K562 (cell line): ENCODE results near the gene TRAF3IP3. TPM values are rescaled to one million over a fixed set of nuclear protein-coding genes. Genes with fewer than 3 reads are reported as not detected.

Source experiments
- ATF7 ChIP-seq: fragments of 450-650 bp; IDR thresholded peaks from 2 replicates; pipeline ENCODE4 v1.7.1; 2014; ENCODE audit warnings: mild to moderate bottlenecking, moderate library complexity
- BRD4 ChIP-seq: fragments of 200-600 bp; sonication (generic); IDR thresholded peaks from 2 replicates; pipeline ENCODE4 v1.6.1; 2017; ENCODE audit warnings: inconsistent platforms
- CXXC5 ChIP-seq: fragments of 250-450 bp; sonication (Bioruptor Pico); IDR thresholded peaks from 2 replicates; pipeline ENCODE4 v1.8.0; 2022; ENCODE audit warnings: inconsistent platforms, mild to moderate bottlenecking, moderate library complexity
- KAT8 ChIP-seq: fragments of 450-650 bp; IDR thresholded peaks from 2 replicates; pipeline ENCODE4 v1.6.1; 2016; ENCODE audit warnings: low read depth, mild to moderate bottlenecking
- NFRKB ChIP-seq: fragments of 450-650 bp; IDR thresholded peaks from 2 replicates; pipeline ENCODE4 v1.6.1; 2016; ENCODE audit warnings: low read depth
- NUFIP1 ChIP-seq: fragments of 450-650 bp; IDR thresholded peaks from 2 replicates; pipeline ENCODE4 v1.6.1; 2018; ENCODE audit not compliant: partially characterized antibody
- ZBTB7A ChIP-seq: IDR thresholded peaks from 2 replicates; pipeline ENCODE4 v1.6.1; 2011; ENCODE audit warnings: low read depth, mild to moderate bottlenecking, low read length, moderate library complexity, borderline replicate concordance; ENCODE audit not compliant: control insufficient read depth
- ZFPM2 ChIP-seq: fragments of 250-450 bp; sonication (Bioruptor Pico); IDR thresholded peaks from 2 replicates; pipeline ENCODE4 v1.5.1; 2022; ENCODE audit warnings: mild to moderate bottlenecking
- polyA plus RNA-seq, 8 experiments: library from polyadenylated mRNA; depleted of rRNA in 4 of 8; stranded (reverse) in 5 of 8; unstranded in 3 of 8; fragments of >200 nt; fragmentation: Nextera tagmentation in 2 of 8; fragmentation: Illumina TruSeq in 1 of 8; extraction: Ambion mirVana in 2 of 8; extraction: Trizol in 1 of 8; gene quantifications; 2 replicates each; pipeline versions ENCODE4 v1.2.1 to v1.2.3, GENCODE V29; 2011 to 2014; ENCODE audit warnings: inconsistent platforms in 1 of 8, missing spikeins in 1 of 8
- total RNA-seq, 7 experiments: library from RNA; depleted of rRNA in 6 of 7; stranded (reverse); fragments of >200 nt in 6 of 7; fragmentation: Illumina TruSeq in 2 of 7; extraction: Trizol in 2 of 7; gene quantifications; 2 replicates each; pipeline versions ENCODE4 v1.2.1 to v1.2.3, GENCODE V29; 2011 to 2021; ENCODE audit warnings: low replicate concordance in 1 of 7
- TF ChIP-seq, protein P1 (sequence below), 2 experiments: fragments of 450-650 bp in 1 of 2; sonication (generic) in 1 of 2; formaldehyde crosslinking in 1 of 2; IDR thresholded peaks; 2 replicates each; pipeline versions ENCODE4 v1.7.1 to v1.9.0; 2016 to 2022; ENCODE audit warnings: inconsistent platforms in 1 of 2, mild to moderate bottlenecking in 1 of 2, missing genetic modification reagents in 1 of 2
- TF ChIP-seq, protein P2 (sequence below): sonication (generic); formaldehyde crosslinking; IDR thresholded peaks from 2 replicates; pipeline ENCODE4 v1.8.1; 2023; ENCODE audit warnings: mild to moderate bottlenecking, missing genetic modification reagents
- TF ChIP-seq, protein P3 (sequence below): fragments of 200-800 bp; sonication (Bioruptor generic); IDR thresholded peaks from 2 replicates; pipeline ENCODE4 v1.6.1; 2017; ENCODE audit warnings: missing genetic modification characterization, missing compliant biosample characterization

Gene TRAF3IP3
- total and polyA plus RNA-seq, 9 of the 15 experiments (the other 6 are each of a cell fraction or from before 2014, with no cell fraction given), result 0.06 to 1.1 (median 0.31) TPM

DNA sequence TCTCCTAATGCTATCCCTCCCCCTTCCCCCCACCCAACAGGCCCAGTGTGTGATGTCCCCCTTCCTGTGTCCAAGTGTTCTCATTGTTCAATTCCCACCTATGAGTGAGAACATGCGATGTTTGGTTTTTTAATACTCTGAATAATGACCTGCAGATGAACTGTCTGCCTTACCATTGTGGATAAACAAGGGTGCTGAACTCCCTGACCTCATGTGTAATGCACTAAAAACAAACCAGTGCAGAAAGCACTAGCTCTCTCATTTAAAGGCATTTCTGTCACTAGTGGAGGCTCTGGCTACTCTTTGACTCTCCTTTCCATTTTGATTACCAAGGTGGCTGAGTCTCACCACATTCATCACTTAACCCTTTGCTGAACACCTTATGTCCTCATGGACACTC lies 23.1 kb upstream of the TRAF3IP3 start (continued):
- TF ChIP-seq, protein P1, sequence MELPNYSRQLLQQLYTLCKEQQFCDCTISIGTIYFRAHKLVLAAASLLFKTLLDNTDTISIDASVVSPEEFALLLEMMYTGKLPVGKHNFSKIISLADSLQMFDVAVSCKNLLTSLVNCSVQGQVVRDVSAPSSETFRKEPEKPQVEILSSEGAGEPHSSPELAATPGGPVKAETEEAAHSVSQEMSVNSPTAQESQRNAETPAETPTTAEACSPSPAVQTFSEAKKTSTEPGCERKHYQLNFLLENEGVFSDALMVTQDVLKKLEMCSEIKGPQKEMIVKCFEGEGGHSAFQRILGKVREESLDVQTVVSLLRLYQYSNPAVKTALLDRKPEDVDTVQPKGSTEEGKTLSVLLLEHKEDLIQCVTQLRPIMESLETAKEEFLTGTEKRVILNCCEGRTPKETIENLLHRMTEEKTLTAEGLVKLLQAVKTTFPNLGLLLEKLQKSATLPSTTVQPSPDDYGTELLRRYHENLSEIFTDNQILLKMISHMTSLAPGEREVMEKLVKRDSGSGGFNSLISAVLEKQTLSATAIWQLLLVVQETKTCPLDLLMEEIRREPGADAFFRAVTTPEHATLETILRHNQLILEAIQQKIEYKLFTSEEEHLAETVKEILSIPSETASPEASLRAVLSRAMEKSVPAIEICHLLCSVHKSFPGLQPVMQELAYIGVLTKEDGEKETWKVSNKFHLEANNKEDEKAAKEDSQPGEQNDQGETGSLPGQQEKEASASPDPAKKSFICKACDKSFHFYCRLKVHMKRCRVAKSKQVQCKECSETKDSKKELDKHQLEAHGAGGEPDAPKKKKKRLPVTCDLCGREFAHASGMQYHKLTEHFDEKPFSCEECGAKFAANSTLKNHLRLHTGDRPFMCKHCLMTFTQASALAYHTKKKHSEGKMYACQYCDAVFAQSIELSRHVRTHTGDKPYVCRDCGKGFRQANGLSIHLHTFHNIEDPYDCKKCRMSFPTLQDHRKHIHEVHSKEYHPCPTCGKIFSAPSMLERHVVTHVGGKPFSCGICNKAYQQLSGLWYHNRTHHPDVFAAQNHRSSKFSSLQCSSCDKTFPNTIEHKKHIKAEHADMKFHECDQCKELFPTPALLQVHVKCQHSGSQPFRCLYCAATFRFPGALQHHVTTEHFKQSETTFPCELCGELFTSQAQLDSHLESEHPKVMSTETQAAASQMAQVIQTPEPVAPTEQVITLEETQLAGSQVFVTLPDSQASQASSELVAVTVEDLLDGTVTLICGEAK (IDR thresholded peaks at IDR 0.05), result no peak
- TF ChIP-seq, protein P1 (CRISPR knock-in tag; IDR thresholded peaks at IDR 0.05), result no peak
- no peak for TF ChIP-seq ZFPM2 (CRISPR knock-in tag)
- no peak for TF ChIP-seq CXXC5 (CRISPR knock-in tag)
- TF ChIP-seq, protein P2, sequence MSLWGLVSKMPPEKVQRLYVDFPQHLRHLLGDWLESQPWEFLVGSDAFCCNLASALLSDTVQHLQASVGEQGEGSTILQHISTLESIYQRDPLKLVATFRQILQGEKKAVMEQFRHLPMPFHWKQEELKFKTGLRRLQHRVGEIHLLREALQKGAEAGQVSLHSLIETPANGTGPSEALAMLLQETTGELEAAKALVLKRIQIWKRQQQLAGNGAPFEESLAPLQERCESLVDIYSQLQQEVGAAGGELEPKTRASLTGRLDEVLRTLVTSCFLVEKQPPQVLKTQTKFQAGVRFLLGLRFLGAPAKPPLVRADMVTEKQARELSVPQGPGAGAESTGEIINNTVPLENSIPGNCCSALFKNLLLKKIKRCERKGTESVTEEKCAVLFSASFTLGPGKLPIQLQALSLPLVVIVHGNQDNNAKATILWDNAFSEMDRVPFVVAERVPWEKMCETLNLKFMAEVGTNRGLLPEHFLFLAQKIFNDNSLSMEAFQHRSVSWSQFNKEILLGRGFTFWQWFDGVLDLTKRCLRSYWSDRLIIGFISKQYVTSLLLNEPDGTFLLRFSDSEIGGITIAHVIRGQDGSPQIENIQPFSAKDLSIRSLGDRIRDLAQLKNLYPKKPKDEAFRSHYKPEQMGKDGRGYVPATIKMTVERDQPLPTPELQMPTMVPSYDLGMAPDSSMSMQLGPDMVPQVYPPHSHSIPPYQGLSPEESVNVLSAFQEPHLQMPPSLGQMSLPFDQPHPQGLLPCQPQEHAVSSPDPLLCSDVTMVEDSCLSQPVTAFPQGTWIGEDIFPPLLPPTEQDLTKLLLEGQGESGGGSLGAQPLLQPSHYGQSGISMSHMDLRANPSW (CRISPR knock-in tag), result no peak
- no peak for TF ChIP-seq ZBTB7A
- TF ChIP-seq KAT8, result no peak
- TF ChIP-seq, protein P3, sequence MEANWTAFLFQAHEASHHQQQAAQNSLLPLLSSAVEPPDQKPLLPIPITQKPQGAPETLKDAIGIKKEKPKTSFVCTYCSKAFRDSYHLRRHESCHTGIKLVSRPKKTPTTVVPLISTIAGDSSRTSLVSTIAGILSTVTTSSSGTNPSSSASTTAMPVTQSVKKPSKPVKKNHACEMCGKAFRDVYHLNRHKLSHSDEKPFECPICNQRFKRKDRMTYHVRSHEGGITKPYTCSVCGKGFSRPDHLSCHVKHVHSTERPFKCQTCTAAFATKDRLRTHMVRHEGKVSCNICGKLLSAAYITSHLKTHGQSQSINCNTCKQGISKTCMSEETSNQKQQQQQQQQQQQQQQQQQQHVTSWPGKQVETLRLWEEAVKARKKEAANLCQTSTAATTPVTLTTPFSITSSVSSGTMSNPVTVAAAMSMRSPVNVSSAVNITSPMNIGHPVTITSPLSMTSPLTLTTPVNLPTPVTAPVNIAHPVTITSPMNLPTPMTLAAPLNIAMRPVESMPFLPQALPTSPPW (CRISPR knock-in tag), result no peak
- no peak for TF ChIP-seq NUFIP1
- TF ChIP-seq ATF7, result no peak
- no peak for TF ChIP-seq NFRKB
- no peak for TF ChIP-seq BRD4
- TF ChIP-seq, all 486 proteins: peak for 0
